GM21381 (cell line): ENCODE data around the gene MIX23.

ENCODE experiments used
- ATAC-seq: cut with Tn5 transposase; IDR thresholded peaks from one replicate; pipeline ENCODE4 v1.9.1; 2021; ENCODE audit warnings: mild to moderate bottlenecking, moderate library complexity; ENCODE audit not compliant: unreplicated experiment

MIX23 gene

DNA sequence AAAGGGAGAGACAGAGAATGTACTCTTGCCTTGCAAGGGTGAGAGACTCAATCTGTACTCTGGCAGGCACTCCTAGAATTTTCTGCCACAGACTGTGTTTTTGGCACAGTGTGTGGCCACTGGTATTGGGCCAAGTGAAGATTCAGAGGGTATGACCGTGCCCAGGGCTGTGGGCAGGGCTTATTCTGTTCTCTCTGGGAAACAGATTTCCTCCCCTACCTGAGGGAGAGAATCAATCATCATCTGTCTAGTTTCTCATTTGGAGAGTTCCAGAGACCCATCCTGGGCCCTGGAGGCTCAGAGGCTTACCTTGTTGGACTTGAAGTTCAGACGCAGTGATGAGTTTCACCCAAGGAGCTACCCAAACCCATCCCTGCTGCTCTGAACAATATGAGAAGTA lies 29.8 kb downstream of the MIX23 start:
- no peak for ATAC-seq

DNA sequence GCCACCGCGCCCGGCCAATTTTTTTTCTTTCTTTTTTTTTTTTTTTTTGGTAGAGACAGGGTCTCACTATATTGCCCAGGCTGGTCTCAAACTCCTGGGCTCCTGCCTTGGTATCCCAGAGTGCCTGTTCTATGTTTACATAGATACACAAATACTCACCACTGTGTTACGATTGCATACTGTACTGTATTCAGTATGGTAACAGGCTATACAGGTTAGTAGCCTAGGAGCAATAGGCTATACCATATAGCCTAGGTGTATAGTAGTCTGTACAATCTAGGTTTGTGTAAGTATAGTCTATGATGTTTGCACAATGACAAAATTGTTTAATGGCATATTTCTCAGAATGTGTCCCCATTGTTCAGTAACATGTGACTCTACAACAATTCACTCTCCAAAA lies 31.4 kb downstream of the MIX23 start:
- no peak for ATAC-seq

DNA sequence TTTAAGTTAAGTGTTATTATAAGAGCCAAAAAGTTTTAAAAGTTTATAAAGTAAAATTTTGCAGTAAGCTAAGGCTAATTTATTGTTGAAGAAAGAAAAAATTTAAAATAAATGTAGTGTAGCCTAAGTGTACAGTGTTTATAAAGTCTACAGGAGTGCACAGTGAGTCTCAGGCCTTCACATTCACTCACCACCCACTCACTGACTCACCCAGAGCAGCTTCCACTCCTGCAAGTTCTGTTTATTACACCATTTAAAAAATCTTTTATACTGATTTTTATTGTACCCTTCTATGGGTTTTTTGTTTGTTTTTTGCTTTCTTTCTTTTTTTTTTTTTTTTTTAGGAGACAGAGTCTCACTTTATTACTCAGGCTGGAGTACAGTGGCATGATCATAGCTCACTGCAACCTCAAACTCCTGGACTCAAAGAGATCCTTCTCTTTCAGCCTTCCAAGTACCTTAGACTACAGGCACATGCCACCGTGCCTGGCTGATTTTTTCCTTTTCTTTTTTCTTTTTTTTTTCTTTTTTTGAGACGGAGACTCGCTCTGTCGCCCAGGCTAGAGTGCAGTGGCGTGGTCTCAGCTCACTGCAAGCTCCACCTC lies 32.1 kb downstream of the MIX23 start:
- no peak for ATAC-seq

DNA sequence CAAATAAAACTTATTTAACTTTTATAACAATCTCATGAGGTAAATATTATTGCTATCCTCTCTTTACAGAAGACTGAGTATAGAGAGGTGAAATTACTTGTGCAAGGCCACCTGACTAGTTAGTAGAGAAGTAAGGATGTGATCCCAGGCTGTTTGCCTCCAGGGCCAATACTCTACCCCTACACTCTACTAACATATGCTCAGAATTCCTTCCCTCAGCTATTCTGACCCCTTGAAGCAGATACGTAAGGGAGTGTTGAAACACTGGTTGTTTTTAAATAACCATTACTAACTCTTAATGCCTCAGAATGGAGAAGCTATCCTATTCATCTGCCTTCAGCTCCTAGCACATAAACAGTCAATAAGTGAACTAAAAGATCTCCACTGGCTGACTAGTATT lies 33.9 kb downstream of the MIX23 start:
- no peak for ATAC-seq

GRCh38 chr3:122343654-122344053 lies 39.4 kb downstream of the MIX23 start:
- ATAC-seq, result no peak

DNA sequence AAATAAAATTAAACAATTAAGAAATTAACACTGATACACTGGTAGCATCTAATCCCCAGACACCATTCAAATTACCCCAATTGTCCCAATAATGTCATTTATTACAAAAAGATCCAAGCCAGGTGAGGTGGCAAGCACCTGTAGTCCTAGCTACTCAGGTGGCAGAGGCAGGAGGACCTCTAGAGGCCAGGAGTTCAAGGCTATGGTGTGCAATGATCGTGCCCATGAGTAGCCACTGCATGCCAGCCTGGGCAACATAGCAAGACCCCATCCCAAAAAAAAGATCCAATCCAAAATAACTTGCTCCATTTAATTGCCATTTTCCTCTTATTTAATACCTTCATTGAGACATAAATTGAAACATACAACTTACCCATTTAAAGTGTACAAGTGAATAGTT lies 40.2 kb downstream of the MIX23 start:
- no peak for ATAC-seq

DNA sequence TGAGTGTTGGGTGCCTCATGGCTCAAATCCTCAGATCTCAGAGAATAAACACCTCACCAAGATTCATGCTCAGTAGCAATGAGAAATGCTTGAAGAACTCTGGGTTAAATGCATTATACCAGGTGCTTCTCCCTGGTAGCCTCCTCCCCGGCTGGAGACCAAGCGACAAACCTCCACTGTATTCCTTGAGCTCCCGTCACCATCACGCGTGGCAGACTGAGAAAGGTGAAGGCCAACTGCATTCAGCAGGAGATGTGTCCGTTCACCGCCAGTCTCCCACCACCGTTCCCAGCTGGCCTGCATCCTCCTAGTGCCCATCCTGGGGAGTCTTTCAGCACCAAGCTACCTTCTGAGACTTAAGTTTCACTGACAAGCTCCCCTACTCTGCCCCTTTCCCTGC lies 50.5 kb downstream of the MIX23 start:
- no peak for ATAC-seq

DNA sequence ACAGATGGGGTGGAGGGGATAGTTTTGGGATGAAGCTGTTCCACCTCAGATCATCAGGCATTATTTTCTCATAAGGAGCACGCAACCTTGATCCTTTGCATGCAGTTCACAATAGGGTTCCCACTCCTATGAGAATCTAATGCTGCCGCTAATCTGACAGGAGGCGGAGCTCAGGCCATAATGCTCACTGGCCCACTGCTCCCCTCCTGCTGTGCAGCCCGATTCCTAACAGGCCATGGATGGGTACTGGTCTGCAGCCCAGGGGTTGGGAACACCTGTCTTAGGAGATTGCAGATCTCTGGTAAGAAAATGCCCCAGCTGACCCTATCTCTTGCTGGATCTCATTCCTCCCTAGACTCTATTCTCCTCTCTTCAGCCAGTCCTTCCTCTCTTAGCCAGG lies 51.1 kb downstream of the MIX23 start:
- no peak for ATAC-seq

- no peak for ATAC-seq
Observed at GRCh38 chr3:122325769-122326168, 57.3 kb downstream of the MIX23 start.

DNA sequence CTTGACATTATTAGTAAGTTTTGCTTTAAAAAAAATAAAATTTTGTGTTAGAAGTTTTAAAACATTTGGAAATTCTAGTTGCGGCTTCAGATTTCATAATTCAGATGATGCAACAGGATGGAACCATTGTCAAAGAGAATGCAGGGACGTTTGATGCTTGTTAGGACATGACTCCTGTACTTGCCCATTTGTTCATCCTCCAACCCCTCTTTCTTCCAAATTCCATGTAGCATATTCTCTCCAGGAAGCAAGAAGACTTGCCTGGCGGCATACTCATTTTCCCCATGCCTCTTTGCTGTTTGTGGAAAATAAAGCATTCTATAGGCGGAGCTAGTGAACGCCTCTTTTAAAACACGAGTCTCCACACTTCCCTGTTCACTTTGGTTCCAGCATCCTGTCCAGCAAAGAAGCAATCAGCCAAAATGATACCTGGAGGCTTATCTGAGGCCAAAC lies 58.1 kb downstream of the MIX23 start, which contains the start of gene CSTA:
TSS of gene CSTA (plus strand) at position 378 of the 453 bp plus-strand sequence. CDS start at position 423, 45 bp downstream.
- ATAC-seq, result no peak

DNA sequence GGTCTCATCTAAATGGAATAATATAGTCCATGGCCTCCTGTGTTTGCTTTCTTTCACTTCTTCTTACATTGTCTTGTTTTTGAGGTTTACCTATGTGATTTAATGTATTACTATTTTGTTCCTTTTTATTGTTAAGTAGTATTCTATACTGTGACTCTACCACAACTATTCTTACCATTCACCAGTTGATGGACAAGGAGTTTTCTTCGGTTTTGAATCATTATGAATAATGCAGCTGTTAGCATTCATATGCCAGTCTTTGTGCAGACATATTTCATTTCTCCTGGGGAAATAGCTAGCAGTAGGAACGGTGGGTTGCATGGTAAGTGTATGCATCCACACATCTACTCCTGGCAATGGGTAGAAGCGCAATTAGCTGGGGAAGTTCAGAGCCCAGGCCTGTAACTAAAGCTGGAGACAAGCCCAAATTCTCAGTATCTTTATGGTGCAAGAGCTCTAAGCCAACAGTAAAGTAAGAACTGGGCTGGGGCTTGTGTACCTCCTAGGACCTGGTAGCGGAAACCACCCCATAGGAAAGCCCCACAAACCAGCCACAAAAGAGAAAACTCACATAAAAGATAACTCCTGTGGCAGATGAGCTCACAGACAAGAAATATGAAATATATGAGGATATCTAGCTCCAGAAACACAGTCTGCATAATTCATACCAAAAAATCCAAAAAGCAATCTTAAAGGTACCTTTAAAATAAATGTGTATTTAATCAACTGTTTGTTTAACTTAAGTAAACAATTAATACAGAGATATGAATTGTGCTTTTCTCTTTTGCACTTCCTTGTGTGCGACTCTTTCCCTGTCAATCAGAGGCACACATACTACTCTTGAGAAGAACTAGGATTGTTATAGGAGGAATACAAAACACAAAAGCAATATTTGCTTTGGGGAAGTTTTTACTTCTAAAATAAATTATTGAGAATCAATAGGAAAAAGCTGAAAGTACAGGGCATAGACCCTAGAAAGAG lies 60.6 kb downstream of the MIX23 start:
- no peak for ATAC-seq

- ATAC-seq, result no peak
Observed at GRCh38 chr3:122318620-122319019, 64.4 kb downstream of the MIX23 start.

- no peak for ATAC-seq
Observed at GRCh38 chr3:122316368-122316767, 66.7 kb downstream of the MIX23 start.

DNA sequence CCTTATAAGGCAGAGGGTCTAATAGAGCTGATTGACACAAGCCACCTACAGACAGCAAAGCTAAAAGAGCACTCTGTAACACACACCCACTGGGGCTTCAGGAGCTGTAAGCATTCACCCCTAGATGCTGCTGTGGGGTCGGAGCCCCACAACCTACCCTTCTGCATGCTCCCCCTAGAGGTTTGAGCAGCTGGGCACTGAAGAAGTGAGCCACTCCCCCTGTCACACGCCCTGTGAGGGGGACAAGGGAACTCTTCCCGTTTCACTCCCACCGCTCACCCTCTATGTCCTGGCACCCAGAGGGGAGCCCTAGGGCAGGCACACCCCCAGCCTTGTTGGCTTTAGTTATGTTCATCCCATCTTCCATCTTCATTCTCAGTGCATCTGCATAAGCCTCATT lies 67.4 kb downstream of the MIX23 start:
- no peak for ATAC-seq

GRCh38 chr3:122314228-122314876 lies 68.7 kb downstream of the MIX23 start:
- no peak for ATAC-seq

GRCh38 chr3:122313281-122313680 lies 69.8 kb downstream of the MIX23 start:
- no peak for ATAC-seq

DNA sequence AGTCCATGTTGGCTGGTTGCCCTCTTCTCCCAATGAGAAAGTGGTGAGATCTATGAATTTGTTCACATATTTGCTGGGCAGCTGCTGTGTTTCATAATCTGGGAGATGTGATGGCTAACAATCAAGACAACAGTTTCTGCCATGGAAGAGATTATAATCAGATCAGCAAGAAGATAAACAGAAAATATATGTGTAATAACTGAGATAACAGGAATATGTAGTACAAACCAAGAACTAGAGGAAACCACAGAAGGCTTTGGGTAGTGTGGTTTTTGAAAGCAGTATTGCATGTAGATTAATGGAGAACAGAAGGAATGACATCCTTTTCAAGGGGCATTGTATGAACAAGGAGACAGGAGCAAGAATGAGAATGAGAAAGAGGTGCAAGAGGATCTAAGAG lies 70.2 kb downstream of the MIX23 start:
- ATAC-seq, result no peak

- no peak for ATAC-seq
Observed at GRCh38 chr3:122310361-122310760, 72.7 kb downstream of the MIX23 start.
